ENCODE measurements around the gene STAG3.
"Not testable (repeated sequence)": the region's sequence is repeated elsewhere in the genome, so short reads cannot be mapped to it uniquely, and the experiment has no call there.

Gene STAG3

DNA sequence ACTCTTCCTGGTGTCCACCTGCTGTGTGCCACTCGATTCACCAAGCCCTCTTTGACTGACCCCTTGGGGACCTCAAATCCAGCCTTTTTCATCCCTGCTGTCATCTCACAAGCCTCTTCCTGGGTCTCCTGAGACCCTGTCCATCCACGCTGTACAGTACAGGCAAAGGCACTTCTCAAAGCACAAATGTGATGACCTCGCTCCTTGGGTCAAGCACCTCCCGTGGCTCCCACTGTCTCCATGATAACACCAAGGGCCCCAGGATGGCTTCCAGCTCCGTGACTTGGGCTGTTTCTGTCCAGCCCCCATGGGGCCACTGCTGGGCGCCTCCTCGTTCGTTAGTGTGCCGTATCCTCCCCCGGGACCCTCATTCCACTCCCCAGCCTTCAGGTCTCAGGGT, 70.8 kb downstream of the STAG3 start:
- no peak for DNase-seq

- DNase-seq = no peak
These were observed 79.3 kb downstream of the STAG3 start for GRCh38 chr7:100257017-100257416.

GRCh38 chr7:100259984-100260383, 82.3 kb downstream of the STAG3 start:
- DNase-seq = not testable (repeated sequence)

GRCh38 chr7:100262896-100263295, 85.2 kb downstream of the STAG3 start:
- DNase-seq = not testable (repeated sequence)
